Ectodermal cell (in vitro differentiated cells): ENCODE measurements around the gene PIP4P1.

Source experiments
- H3K27ac ChIP-seq: 2 replicates; pipeline ENCODE4 v1.7.0; 2013; ENCODE audit warnings: mild to moderate bottlenecking, low read depth, low read length; ENCODE audit not compliant: insufficient read depth, poor library complexity, severe bottlenecking
- H3K27me3 ChIP-seq: 2 replicates; pipeline ENCODE4 v1.7.0; 2013; ENCODE audit warnings: mild to moderate bottlenecking, low read length; ENCODE audit not compliant: insufficient read depth, control insufficient read depth, poor library complexity, severe bottlenecking
- H3K36me3 ChIP-seq: one replicate; pipeline ENCODE4 v1.7.0; 2013; ENCODE audit warnings: low read length; ENCODE audit not compliant: control insufficient read depth, insufficient read depth
- H3K4me1 ChIP-seq: one replicate; pipeline ENCODE4 v1.7.0; 2013; ENCODE audit warnings: low read length; ENCODE audit not compliant: control insufficient read depth, insufficient read depth
- H3K4me3 ChIP-seq: 2 replicates; pipeline ENCODE4 v1.7.0; 2013; ENCODE audit warnings: low read depth, low read length, control low read depth; ENCODE audit not compliant: insufficient read depth
- H3K9me3 ChIP-seq: 2 replicates; pipeline ENCODE4 v1.7.0; 2013; ENCODE audit warnings: mild to moderate bottlenecking, low read length, moderate library complexity; ENCODE audit not compliant: control insufficient read depth
- WGBS, 2 experiments: methylation state at CpG; one replicate each; pipeline ENCODE4 v1.1.7; 2013; ENCODE audit warnings: missing lambda C conversion rate in 2 of 2; 5-methylcytosine and 5-hydroxymethylcytosine counted together

The PIP4P1 gene

DNA sequence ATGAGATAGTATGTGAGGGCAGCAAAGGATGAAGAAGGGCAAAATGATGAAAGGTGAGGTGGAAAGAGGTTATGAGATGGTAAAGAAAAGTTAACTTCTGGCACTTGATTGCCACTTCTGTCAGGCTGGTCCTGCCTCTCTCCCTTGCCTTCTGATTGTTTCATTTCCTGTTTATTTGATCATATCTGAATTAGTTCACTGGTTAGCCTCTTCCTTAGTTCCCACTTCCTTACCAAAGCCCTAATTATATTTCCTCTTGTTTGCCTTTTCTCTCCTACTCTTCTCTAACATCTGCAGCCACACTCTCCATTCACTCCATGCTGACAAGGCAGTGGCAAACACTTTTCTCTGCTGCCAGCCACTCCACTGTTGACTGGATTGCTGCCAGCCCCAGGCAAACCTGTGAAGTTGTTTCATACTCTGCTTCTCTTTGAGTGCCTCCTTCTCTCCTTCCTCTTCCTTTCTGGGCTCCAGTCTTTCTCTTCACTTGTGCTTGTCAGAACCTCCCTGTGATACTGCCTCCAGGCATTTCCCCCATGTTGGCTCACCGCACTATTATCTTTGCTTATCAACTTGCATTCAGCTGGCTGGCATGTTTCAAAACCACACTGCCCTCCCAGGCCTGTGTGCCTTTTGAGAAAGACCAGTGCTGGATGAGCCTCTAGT lies 16.1 kb upstream of the PIP4P1 start:
- no peaks in the 10 kb centered on the region for H3K9me3 ChIP-seq
- H3K36me3 ChIP-seq: peaks cover 14% of the 10 kb centered on the region
- no peaks in the 10 kb centered on the region for H3K4me1 ChIP-seq
- WGBS, 2 experiments: 84 to 95% methylated on average over 1 of the region's 1 CpG
- no peak overlapping the region for H3K27ac ChIP-seq
- H3K27me3 ChIP-seq: no peaks in the 10 kb centered on the region
- no peak overlapping the region for H3K4me3 ChIP-seq

DNA sequence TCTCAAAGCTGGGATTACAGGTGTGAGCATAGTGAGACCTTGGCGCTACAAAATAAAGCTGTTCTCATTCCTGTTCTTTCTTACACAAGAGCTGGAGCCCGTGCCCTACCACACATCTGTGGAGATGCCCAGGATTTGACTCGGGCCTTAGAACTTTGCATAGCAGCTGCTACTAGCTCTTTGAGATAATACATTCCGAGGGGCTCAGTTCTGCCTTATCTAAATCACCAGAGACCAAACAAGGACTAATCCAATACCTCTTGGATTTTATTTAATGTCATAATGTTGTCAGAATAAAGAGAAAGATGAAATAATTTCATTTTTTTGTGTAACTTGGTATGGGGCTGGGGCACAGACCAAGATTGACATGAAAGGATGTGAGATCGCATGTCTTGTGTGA lies 15.5 kb upstream of the PIP4P1 start:
- Histone ChIP-seq H3K27ac (no peak overlapping the region), H3K4me3 (no peak overlapping the region), H3K9me3 (no peaks in the 10 kb centered on the region), H3K27me3 (no peaks in the 10 kb centered on the region), H3K4me1 (no peaks in the 10 kb centered on the region), H3K36me3 (peaks cover 14% of the 10 kb centered on the region)
- WGBS, 2 experiments: 90 to 94% methylated on average over 5 of the region's 5 CpGs

DNA sequence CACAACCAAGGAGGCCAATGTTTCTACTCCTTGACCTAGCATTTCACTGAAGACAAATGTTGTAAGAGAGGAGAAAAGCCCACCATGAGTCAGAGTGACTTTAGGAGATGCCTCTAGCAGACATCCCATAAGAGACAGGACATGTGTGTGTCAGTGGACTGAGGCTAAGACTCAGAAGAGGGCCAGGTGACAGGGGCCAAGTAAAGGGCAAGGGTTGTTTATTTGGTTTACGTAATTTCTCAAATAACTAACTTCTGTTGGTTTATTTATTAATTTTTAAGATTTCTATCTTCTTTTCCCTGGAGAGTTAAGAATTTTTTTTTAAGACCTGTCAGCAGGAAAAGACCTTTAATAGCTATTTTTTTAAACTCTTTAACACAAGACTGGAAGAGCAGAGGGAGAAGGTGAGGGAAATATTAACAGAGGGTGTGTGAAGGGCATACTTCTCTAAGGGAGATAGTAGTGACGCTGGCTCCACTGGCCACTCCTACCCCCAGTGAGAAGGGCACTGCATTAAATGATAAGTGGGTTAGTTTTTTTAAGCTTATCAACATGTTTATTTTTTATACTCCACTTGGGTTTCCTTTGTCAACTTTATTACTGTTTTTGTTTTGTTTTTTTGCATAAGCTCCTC lies 11.4 kb upstream of the PIP4P1 start:
- Histone ChIP-seq H3K4me3 (no peak overlapping the region), H3K27me3 (no peaks in the 10 kb centered on the region), H3K4me1 (no peaks in the 10 kb centered on the region), H3K9me3 (no peaks in the 10 kb centered on the region), H3K27ac (no peak overlapping the region), H3K36me3 (peaks cover 13% of the 10 kb centered on the region)
- WGBS, 2 experiments: 95 to 100% methylated on average over 1 of the region's 2 CpGs

DNA sequence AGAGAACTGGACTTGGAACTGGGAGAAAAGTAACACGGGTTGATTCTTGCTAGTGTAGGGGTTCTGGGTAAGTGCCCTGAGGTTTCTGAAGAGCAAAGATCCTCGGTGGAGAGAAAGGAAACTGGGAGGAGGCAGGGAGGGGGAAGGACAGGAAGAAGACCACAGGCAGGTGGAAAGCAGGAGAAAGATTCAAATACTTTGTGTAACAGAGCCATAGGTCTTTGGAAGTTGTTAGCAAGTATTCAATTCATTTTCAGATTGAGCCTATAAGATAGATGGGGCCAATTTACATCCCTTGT lies 9.3 kb upstream of the PIP4P1 start:
- no peaks in the 10 kb centered on the region for H3K27me3 ChIP-seq
- peak overlapping the region; percentile 58 for H3K4me3 ChIP-seq
- H3K9me3 ChIP-seq: no peaks in the 10 kb centered on the region
- H3K27ac ChIP-seq: no peak overlapping the region
- WGBS, 2 experiments: 3% methylated on average over 2 of the region's 2 CpGs
- H3K36me3 ChIP-seq: no peaks in the 10 kb centered on the region
- H3K4me1 ChIP-seq: no peaks in the 10 kb centered on the region

DNA sequence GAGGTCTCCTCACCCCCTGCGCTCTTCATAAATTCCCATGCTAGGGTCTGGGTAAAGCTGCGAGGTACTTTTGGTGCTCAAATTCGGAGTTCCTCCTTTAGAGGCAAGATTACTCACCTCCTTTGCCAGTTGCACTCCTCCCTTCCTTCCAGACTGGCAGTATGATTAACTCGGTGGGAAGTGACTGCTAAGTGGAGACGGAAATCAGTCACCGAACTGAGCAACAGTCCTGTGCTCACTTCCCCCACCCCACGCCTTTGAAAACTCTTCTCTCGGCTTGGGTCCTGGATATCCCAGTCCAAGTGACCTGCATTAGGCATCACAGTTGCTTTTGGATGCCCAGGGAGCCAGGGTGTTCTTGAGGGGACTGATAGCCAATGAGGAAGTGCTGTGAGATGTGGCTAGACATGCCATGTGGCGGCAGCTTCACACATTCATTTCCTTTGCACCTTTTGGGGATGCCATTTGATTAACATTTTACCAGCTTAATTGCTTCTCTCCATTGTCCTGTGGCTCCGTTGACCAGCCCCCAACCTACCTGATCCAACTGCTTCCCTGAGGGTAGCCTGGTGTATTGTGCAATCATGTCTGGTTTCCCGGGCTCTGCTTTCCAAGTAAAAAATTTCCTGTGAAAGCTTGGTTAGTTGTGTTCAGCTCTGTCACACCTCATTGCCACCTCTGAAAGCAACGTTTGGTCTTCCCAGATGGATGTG lies 8.8 kb upstream of the PIP4P1 start:
- 2 to 3% methylated on average over 12 of the region's 12 CpGs for WGBS, 2 experiments
- Histone ChIP-seq H3K27ac (no peak overlapping the region), H3K4me3 (peak overlapping the region; percentile 58), H3K27me3 (no peaks in the 10 kb centered on the region), H3K36me3 (no peaks in the 10 kb centered on the region), H3K4me1 (no peaks in the 10 kb centered on the region), H3K9me3 (no peaks in the 10 kb centered on the region)

DNA sequence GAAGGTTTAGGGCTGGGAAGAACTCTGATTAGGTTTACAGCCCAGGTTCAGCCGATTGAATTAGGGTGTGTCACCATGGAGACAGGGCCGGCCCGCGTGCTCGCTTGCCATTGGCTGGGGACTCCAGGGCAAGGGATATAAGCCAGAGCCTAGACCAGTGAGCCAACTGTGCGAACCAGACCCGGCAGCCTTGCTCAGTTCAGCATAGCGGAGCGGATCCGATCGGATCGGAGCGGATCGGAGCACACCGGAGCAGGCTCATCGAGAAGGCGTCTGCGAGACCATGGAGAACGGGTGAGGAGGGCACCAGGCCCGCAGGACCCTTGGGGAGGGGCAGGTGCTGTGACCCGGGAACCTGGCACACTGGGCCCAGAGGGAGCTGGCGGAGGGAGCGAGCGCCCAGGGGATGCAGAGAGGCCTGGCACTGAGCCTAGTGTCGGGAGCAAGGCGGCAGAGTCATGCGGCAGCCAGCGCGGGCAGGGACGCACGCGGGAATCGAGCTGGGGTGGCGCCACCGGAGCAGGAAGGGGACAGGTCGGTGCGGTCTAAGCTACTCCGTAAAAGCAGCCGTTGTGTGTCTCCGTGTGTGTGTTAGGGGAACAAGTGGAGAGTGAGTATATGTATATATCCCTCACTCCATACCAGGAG lies 8.1 kb upstream of the PIP4P1 start, which contains the start of gene PNP:
Gene PNP, plus strand, starts transcription at position 165 of the 648 bp plus-strand sequence. Its CDS starts 119 bp downstream, at position 284.
- H3K4me1 ChIP-seq: no peaks in the 10 kb centered on the region
- no peaks in the 10 kb centered on the region for H3K9me3 ChIP-seq
- H3K27ac ChIP-seq: peak within 1 kb of the TSS; percentile 69
- 0 to 1% methylated on average over 37 to 40 of the region's 40 CpGs for WGBS, 2 experiments
- H3K27me3 ChIP-seq: no peaks in the 10 kb centered on the region
- no peaks in the 10 kb centered on the region for H3K36me3 ChIP-seq
- H3K4me3 ChIP-seq: peak within 1 kb of the TSS; percentile 58

DNA sequence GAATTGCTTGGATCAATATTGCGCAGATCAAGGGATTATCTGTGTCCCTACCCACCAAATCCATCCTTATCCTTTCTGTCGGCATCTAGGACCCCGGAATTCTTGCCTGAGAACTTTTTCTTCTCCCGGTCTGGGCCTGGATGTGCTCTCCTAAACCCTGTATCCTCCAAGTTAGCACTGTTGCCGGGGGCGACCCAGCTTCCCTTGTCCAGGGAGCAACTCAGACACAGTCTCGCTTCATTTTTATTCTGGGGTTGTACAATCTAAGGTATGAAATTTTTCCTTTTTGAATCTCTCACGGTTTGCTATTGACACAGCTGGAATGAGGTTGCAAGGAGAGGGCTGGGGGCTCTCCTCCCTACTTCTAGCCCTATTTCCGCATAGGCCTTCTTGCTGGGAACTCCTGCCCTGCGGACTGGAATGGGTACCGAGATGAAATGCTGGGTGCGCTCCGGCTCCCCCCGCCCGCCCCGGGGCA lies 7.6 kb upstream of the PIP4P1 start:
- no peaks in the 10 kb centered on the region for H3K9me3 ChIP-seq
- H3K36me3 ChIP-seq: no peaks in the 10 kb centered on the region
- no peaks in the 10 kb centered on the region for H3K4me1 ChIP-seq
- WGBS, 2 experiments: 36 to 39% methylated on average over 16 of the region's 16 CpGs
- H3K27ac ChIP-seq: peak overlapping the region; percentile 69
- H3K4me3 ChIP-seq: peak overlapping the region; percentile 58
- H3K27me3 ChIP-seq: no peaks in the 10 kb centered on the region

DNA sequence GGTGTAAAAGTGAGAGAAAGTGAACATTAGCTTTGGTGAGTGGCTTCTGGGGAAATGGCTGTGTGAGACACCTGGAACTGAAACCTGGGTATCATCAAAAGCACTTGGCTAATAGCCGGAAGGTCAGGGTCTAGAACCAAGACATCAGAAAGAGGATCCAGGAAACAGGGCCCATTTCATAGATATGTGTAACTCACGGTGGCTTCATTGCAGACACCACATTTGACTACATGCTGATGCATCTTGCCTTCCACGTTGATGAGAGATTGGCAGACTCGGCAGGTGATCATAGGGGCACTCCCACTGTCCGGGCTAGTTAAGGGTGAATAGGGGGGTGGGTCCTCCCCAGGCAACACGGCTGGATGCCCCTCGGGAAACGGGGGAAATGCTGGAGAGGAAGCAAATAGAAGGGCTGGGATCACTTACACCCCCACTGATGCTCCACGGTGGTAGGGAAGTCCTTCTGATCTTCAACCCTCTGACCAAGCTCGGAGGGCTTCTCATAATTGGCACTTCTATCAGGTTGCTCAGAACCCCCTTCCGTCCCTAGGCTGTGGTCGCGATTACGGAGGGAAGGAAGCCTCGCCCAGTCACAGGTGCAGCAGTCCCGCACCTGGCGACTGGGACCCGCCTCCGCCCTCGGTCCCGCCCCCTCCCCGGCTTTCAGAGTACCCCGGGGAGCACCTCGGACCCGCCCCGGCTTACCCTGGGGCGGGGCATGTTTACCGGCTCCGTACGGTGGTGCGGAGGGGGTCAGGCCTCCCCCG lies 593 bp downstream of the PIP4P1 start:
- Histone ChIP-seq H3K27me3 (no peaks in the 10 kb centered on the region), H3K4me1 (peaks cover 18% of the 10 kb centered on the region), H3K9me3 (no peaks in the 10 kb centered on the region), H3K36me3 (peaks cover 21% of the 10 kb centered on the region), H3K4me3 (peak overlapping the region; percentile 89), H3K27ac (peak overlapping the region; percentile 67)
- WGBS, 2 experiments: 9 to 10% methylated on average over 32 of the region's 32 CpGs

DNA sequence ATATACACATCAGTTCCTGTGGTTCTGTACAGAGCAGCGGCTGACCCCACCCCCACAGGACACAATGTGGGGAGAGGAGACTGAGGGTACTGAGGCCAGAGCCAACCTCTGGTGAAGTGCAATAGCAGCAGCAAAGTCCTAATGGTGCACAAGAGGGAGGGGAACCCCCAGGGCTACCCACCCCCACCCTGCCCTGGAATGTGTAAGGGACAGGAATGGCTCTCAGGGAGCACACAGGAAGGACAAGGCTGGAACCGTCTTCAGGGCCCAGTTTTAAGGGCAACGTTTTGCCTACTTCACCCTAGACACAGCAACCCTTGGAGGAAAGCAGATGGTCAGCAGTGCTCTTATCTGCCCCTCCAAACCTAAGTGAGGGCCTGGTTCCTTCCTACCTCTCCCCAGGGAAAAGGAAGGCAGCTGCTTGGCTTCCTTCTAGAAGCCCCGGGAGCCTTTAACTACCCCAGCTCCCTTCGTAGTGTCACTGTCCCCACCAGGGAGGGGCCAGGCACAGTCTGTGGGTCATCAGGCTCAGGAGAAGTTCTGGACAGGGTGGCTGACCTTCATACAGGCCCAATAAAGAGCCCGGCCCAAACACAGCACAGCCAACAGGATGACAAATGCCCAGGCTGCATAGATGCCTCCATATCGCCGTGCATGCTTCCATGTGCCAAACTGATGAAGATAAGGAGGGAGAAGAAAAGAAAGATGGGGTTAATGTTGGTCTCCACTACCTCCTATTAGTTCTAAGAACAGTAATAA lies 3.0 kb downstream of the PIP4P1 start:
- WGBS, 2 experiments: 89 to 94% methylated on average over 8 of the region's 8 CpGs
- H3K27ac ChIP-seq: no peak overlapping the region
- H3K27me3 ChIP-seq: no peaks in the 10 kb centered on the region
- H3K36me3 ChIP-seq: peaks cover 21% of the 10 kb centered on the region
- H3K4me3 ChIP-seq: no peak overlapping the region
- peaks cover 18% of the 10 kb centered on the region for H3K4me1 ChIP-seq
- H3K9me3 ChIP-seq: no peaks in the 10 kb centered on the region
